Endothelial cell of umbilical vein (primary cell): ENCODE data around the gene BAG3.

ENCODE experiments used
- FOS ChIP-seq: IDR thresholded peaks from 2 replicates; pipeline ENCODE4 v1.6.1; 2011; ENCODE audit warnings: mild to moderate bottlenecking, low read length, moderate library complexity, borderline replicate concordance; ENCODE audit not compliant: insufficient read depth
- MYC ChIP-seq: IDR thresholded peaks from one replicate; pipeline ENCODE4 v1.6.1; 2011; ENCODE audit warnings: mild to moderate bottlenecking, low read depth, low read length
- POLR2A ChIP-seq: IDR thresholded peaks from 2 replicates; pipeline ENCODE4 v1.6.1; 2012; ENCODE audit warnings: low read depth, mild to moderate bottlenecking, control low read depth, low read length
- POLR2AphosphoS5 ChIP-seq: IDR thresholded peaks from 2 replicates; pipeline ENCODE4 v1.6.1; 2012; ENCODE audit warnings: low read depth, mild to moderate bottlenecking, control low read depth, low read length, moderate library complexity; ENCODE audit not compliant: insufficient read depth
- TF ChIP-seq, protein P1 (sequence below), 2 donors: IDR thresholded peaks; 1 replicate in 1 of 2; 2 replicates in 1 of 2; pipeline ENCODE4 v1.5.1; 2011; ENCODE audit warnings: low read length in 2 of 2, mild to moderate bottlenecking in 2 of 2, moderate library complexity in 2 of 2, control low read depth in 1 of 2, inconsistent platforms in 1 of 2, low read depth in 1 of 2; ENCODE audit not compliant: insufficient read depth in 1 of 2; ENCODE audit errors: extremely low read depth in 1 of 2

DNA sequence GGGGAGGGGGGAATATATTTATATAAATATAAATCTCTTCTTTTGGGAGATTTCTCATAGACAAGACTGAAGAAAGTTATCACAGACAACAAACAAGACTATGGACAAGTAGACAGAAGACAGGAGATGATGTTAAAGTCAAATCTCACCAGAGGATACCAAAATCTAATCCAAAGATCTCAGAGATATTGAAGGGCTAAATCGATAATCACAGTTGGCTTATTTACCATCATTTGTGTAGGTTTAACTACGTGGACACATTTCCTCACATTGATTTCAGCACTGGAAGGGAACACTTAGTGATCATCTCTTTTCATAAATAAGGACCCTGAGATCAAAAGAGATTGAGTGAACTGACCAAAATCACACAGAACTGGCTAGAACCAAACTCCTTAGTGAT is 72.0 kb downstream of the BAG3 start:
- TF ChIP-seq MYC (no peak), POLR2AphosphoS5 (no peak), POLR2A (no peak), FOS (no peak)
- TF ChIP-seq, protein P1, sequence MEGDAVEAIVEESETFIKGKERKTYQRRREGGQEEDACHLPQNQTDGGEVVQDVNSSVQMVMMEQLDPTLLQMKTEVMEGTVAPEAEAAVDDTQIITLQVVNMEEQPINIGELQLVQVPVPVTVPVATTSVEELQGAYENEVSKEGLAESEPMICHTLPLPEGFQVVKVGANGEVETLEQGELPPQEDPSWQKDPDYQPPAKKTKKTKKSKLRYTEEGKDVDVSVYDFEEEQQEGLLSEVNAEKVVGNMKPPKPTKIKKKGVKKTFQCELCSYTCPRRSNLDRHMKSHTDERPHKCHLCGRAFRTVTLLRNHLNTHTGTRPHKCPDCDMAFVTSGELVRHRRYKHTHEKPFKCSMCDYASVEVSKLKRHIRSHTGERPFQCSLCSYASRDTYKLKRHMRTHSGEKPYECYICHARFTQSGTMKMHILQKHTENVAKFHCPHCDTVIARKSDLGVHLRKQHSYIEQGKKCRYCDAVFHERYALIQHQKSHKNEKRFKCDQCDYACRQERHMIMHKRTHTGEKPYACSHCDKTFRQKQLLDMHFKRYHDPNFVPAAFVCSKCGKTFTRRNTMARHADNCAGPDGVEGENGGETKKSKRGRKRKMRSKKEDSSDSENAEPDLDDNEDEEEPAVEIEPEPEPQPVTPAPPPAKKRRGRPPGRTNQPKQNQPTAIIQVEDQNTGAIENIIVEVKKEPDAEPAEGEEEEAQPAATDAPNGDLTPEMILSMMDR (IDR thresholded peaks at IDR 0.05; ENCODE audit: extremely low read depth in 1 of 2, insufficient read depth in 1 of 2, low read depth in 1 of 2, low read length in 2 of 2) = no peak
